Measurements from ENCODE around the gene APC.

Gene APC

GRCh38 chr5:112706446-112707016 lies 31.2 kb upstream of the APC start:
- no peak for DNase-seq (ENCODE audit: extremely low read depth, low read depth)
- H3K4me3 ChIP-seq (replicated peaks; ENCODE audit: low read depth, low read length): peak overlapping the region; percentile 68; the same call in 1 of the 2 replicates
- TF ChIP-seq, protein P1, sequence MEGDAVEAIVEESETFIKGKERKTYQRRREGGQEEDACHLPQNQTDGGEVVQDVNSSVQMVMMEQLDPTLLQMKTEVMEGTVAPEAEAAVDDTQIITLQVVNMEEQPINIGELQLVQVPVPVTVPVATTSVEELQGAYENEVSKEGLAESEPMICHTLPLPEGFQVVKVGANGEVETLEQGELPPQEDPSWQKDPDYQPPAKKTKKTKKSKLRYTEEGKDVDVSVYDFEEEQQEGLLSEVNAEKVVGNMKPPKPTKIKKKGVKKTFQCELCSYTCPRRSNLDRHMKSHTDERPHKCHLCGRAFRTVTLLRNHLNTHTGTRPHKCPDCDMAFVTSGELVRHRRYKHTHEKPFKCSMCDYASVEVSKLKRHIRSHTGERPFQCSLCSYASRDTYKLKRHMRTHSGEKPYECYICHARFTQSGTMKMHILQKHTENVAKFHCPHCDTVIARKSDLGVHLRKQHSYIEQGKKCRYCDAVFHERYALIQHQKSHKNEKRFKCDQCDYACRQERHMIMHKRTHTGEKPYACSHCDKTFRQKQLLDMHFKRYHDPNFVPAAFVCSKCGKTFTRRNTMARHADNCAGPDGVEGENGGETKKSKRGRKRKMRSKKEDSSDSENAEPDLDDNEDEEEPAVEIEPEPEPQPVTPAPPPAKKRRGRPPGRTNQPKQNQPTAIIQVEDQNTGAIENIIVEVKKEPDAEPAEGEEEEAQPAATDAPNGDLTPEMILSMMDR (IDR thresholded peaks at IDR 0.05; ENCODE audit: low read depth, low read length, missing control alignments): no peak

DNA sequence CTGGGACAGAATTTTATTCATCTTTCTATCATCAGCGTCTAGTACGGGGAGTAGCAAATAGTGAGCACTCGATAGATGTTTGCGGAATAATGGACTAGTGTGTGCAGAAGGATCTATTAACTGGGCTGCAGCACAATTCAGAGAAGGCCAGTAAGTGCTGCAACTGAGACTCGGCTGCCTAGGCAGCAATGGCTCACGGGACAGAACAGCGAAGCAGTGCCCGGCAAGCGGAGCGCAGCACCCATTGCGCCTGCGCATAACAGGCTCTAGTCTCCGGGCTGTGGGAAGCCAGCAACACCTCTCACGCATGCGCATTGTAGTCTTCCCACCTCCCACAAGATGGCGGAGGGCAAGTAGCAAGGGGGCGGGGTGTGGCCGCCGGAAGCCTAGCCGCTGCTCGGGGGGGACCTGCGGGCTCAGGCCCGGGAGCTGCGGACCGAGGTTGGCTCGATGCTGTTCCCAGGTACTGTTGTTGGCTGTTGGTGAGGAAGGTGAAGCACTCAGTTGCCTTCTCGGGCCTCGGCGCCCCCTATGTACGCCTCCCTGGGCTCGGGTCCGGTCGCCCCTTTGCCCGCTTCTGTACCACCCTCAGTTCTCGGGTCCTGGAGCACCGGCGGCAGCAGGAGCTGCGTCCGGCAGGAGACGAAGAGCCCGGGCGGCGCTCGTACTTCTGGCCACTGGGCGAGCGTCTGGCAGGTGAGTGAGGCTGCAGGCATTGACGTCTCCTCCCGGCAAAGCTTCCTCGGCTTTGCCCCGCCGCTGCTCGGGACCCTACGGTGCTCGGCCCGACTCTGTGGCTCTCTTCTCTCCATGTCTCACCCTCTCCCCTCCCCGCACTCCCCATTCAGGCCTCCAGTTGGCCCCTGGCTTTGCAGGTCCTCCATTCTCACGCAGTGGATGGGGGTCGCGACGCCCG lies 30.2 kb upstream of the APC start:
- DNase-seq (ENCODE audit: extremely low read depth, low read depth): peak; percentile 98
- H3K4me3 ChIP-seq (replicated peaks; ENCODE audit: low read depth, low read length): peak overlapping the region; percentile 68
- TF ChIP-seq, protein P1 (IDR thresholded peaks at IDR 0.05; ENCODE audit: low read depth, low read length, missing control alignments): no peak

DNA sequence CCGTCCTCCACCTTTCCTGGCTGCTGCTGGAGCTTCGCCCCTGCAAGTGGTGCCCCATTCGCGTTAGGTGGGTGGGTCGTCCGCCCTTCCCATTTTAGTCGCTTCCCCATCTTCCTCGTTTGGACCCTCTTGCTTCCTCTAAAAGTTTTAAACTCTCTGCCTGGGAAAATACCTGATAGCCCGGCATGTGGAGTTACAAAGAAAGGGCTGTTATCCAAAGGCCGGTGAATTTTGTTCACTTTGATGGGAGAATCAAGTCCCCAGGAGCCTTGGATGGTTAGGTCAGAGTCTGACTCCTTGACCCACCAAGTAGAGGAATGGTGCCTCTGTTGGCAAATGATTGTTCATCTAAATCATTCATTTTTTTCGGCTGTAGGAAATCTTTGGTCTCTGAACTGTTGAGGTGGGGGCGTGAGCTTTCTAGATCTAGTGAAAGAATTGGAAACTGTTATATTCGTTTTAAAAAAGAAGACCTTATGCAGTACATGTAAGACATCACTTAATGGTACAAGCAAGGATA lies 29.5 kb upstream of the APC start:
- peak overlapping the region; percentile 68 for H3K4me3 ChIP-seq (replicated peaks; ENCODE audit: low read depth, low read length)
- TF ChIP-seq, protein P1 (IDR thresholded peaks at IDR 0.05; ENCODE audit: low read depth, low read length, missing control alignments): no peak
- no peak for DNase-seq (ENCODE audit: extremely low read depth, low read depth)

- DNase-seq (ENCODE audit: extremely low read depth, low read depth): no peak
- TF ChIP-seq, protein P1 (IDR thresholded peaks at IDR 0.05; ENCODE audit: low read depth, low read length, missing control alignments): no peak
- peak overlapping the region; percentile 68 for H3K4me3 ChIP-seq (replicated peaks; ENCODE audit: low read depth, low read length)
Measured at GRCh38 chr5:112709416-112709815, 28.3 kb upstream of the APC start.

GRCh38 chr5:112710896-112711295 lies 26.8 kb upstream of the APC start:
- TF ChIP-seq, protein P1 (IDR thresholded peaks at IDR 0.05; ENCODE audit: low read depth, low read length, missing control alignments): no peak
- H3K4me3 ChIP-seq (replicated peaks; ENCODE audit: low read depth, low read length): no peak overlapping the region
- DNase-seq (ENCODE audit: extremely low read depth, low read depth): no peak

- DNase-seq (ENCODE audit: extremely low read depth, low read depth): no peak
- H3K4me3 ChIP-seq (replicated peaks; ENCODE audit: low read depth, low read length): no peak overlapping the region
- TF ChIP-seq, protein P1 (IDR thresholded peaks at IDR 0.05; ENCODE audit: low read depth, low read length, missing control alignments): no peak
Measured at GRCh38 chr5:112711436-112711835, 26.2 kb upstream of the APC start.

All from HFF-Myc (cell line).